ENCODE data around the gene DDR2.

- TF ChIP-seq EZH2 (IDR thresholded peaks at IDR 0.05; ENCODE audit: insufficient read depth, poor library complexity, severe bottlenecking) (no peak), EZH2phosphoT487 (IDR thresholded peaks at IDR 0.05; ENCODE audit: insufficient read depth, low read depth) (no peak)
Observed at GRCh38 chr1:162740755-162741154, 108.5 kb downstream of the DDR2 start.
